ENCODE results near the gene POLR1H.

DNA sequence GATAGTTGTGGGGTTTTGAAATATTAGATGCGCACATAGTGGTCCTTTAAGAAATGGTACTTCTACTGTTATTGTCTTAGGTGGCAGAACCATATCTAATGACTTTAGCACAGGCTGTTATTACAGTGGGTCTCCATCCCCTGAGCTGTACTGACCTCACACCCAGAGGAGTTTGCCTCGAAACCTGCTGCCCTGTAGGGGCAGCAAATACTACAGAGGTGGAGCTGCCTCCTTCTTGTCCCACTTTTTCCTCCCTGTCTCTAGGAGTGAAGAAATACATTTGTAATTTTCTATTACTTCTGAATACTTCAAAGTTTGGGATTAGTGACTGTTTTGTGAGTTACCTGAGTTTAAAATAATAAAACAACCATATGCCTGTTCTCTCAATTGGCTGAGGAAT lies 43.6 kb downstream of the POLR1H start:
- no peak for TF ChIP-seq CTCF (conservative IDR thresholded peaks at IDR 0.05)
- no peak for TF ChIP-seq EZH2 (IDR thresholded peaks at IDR 0.05; ENCODE audit: low read depth)

All from PC-9 (cell line).